Fibroblast of skin of left biceps (primary cell): ENCODE data around the gene SMIM27.
"Not testable (repeated sequence)": the region's sequence is repeated elsewhere in the genome, so short reads cannot be mapped to it uniquely, and the experiment has no call there.

Source experiments
- DNase-seq, 2 experiments: peaks; one replicate each; pipeline ENCODE4 v3.0.0-alpha.2; 2013; ENCODE audit warnings: low read depth in 2 of 2

The SMIM27 gene

GRCh38 chr9:32596936-32597335, 44.8 kb downstream of the SMIM27 start:
- DNase-seq, result no peak

- DNase-seq, result not testable (repeated sequence)
Observed at GRCh38 chr9:32599021-32599420, 46.9 kb downstream of the SMIM27 start.
